ENCODE results near the gene ZNF467.

ZNF467 gene

DNA sequence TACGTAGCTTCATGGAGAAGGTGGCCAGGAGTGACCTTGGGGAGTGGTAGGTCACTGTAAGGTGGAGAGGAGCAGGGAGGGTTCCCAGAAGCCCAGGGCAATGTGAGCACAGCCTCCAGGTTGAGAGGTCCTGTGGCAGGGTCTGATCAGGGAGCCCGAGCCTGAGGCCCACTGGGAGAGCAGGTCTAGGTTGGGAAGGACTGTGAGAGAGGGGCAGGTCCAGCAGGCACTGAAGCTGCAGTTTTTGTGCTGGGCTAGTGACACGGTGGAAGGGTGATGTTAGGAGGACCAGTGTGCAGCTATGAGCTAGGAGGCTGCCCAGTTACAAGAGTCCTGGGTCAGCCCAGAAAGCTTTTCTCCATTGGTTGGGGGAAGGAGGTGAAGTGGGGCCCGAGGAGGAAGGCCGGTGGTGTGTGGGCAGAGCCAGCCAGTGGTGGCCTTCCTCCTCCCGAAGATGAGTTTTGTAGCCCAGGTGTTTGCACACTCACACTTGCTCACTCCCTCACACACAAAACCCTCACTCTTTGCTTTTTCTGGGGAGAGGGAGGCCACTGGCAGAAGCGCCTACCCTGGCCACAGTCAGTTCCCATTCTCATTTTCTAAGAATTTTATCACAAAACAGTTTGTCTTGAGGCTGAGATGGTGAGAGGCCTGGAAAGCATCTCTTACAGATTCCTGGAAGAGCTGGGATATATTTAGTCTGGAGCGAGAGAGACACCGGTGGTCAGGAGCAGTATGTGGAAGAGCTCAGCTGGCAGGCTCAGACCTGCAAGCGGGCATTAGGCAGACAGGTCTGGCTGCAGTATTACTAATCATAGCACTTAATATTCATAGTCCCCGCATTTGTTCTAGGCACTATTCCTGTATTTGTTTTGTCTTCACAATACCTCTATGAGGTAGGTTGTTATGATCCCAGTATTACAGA is 57.1 kb downstream of the ZNF467 start:
- DNase-seq (ENCODE audit: low read depth in 1 of 2, low spot score in 1 of 2): no peak

- no peak for DNase-seq (ENCODE audit: low read depth in 1 of 2, low spot score in 1 of 2)
These were observed 57.9 kb downstream of the ZNF467 start for GRCh38 chr7:149715476-149715875.

GRCh38 chr7:149714910-149715471 is 58.4 kb downstream of the ZNF467 start:
- DNase-seq (ENCODE audit: low read depth in 1 of 2, low spot score in 1 of 2): no peak
